H1 (cell line): ENCODE measurements around the gene C9orf152. TPM values are rescaled to one million over a fixed set of nuclear protein-coding genes. Genes with fewer than 3 reads are reported as not detected.

ENCODE experiments used
- CTCF ChIA-PET: fragments of 300-600 bp; sonication (Branson Sonifier 250); formaldehyde crosslinking; loops from one replicate; lab custom pipeline; 2021; ENCODE audit not compliant: partially characterized antibody; lab: Charles Lee
- POLR2A ChIA-PET: fragments of 300-600 bp; sonication (Branson Sonifier 250); formaldehyde crosslinking; loops from one replicate; lab custom pipeline; 2021; ENCODE audit warnings: inconsistent platforms; ENCODE audit not compliant: partially characterized antibody; lab: Charles Lee
- DNase-seq, 2 experiments: peaks; one replicate each; pipeline versions ENCODE4 v3.0.0 to v3.0.0-alpha.2; 2010 to 2022; ENCODE audit warnings: low spot score in 2 of 2, low read depth in 1 of 2, mixed read lengths in 1 of 2
- FAIRE-seq: peaks from 2 replicates; lab custom pipeline; 2011; peaks lifted over from hg19 to GRCh38; lab: Jason Lieb, UNC
- H2AFZ ChIP-seq: 2 replicates; pipeline ENCODE4 v1.8.1; 2012; ENCODE audit warnings: low read length, inconsistent platforms
- H2AK5ac ChIP-seq: 2 replicates; pipeline ENCODE4 v1.6.1; 2013; ENCODE audit warnings: low read depth, low read length
- H2BK120ac ChIP-seq: replicated peaks from 2 replicates; pipeline ENCODE3; 2013; ENCODE audit warnings: low read depth, low read length, inconsistent platforms
- H2BK12ac ChIP-seq: 2 replicates; pipeline ENCODE4 v1.6.1; 2013; ENCODE audit warnings: low read depth, low read length
- H2BK15ac ChIP-seq: 2 replicates; pipeline ENCODE4 v1.6.1; 2013; ENCODE audit warnings: low read length
- H2BK20ac ChIP-seq: 2 replicates; pipeline ENCODE4 v1.6.1; 2013; ENCODE audit warnings: low read length
- H2BK5ac ChIP-seq: 2 replicates; pipeline ENCODE4 v1.6.1; 2013; ENCODE audit warnings: low read depth, low read length
- H3K14ac ChIP-seq: 2 replicates; pipeline ENCODE4 v1.6.1; 2013; ENCODE audit warnings: inconsistent platforms; ENCODE audit not compliant: insufficient read length
- H3K18ac ChIP-seq: 2 replicates; pipeline ENCODE4 v1.6.1; 2013; ENCODE audit warnings: low read length; ENCODE audit errors: extremely low read depth
- H3K23ac ChIP-seq: 2 replicates; pipeline ENCODE4 v1.6.1; 2013; ENCODE audit warnings: inconsistent platforms; ENCODE audit not compliant: insufficient read length
- H3K23me2 ChIP-seq: 2 replicates; pipeline ENCODE4 v1.6.1; 2013; ENCODE audit warnings: low read depth, low read length
- H3K27ac ChIP-seq: 2 replicates; pipeline ENCODE4 v1.6.1; 2011; ENCODE audit warnings: low read depth, low read length, inconsistent platforms
- H3K27me3 ChIP-seq, 4 experiments: replicated peaks in 1 of 4; 1 replicate in 1 of 4; 2 replicates in 3 of 4; pipeline versions ENCODE4 v1.6.1 to v1.8.1; 2011 to 2013; ENCODE audit warnings: low read length in 3 of 4, mild to moderate bottlenecking in 3 of 4, inconsistent platforms in 2 of 4, mixed read lengths in 2 of 4, moderate library complexity in 1 of 4; ENCODE audit not compliant: control insufficient read depth in 3 of 4, insufficient read depth in 3 of 4; ENCODE audit errors: extremely low read depth in 1 of 4
- H3K36me3 ChIP-seq, 4 experiments: 2 replicates each; pipeline versions ENCODE4 v1.6.1 to v1.8.1; 2011 to 2013; ENCODE audit warnings: mild to moderate bottlenecking in 4 of 4, low read length in 3 of 4, moderate library complexity in 2 of 4, control low read depth in 1 of 4, inconsistent platforms in 1 of 4; ENCODE audit not compliant: insufficient read depth in 4 of 4, control insufficient read depth in 2 of 4
- H3K4ac ChIP-seq: replicated peaks from 2 replicates; pipeline ENCODE3; 2013; ENCODE audit warnings: low read length, low read depth, mixed read lengths, inconsistent platforms; ENCODE audit not compliant: insufficient read length
- H3K4me1 ChIP-seq, 4 experiments: replicated peaks in 1 of 4; 1 replicate in 1 of 4; 2 replicates in 3 of 4; pipeline versions ENCODE4 v1.6.1 to v1.8.1; 2011 to 2013; ENCODE audit warnings: low read length in 3 of 4, inconsistent platforms in 2 of 4, mixed read lengths in 1 of 4; ENCODE audit not compliant: insufficient read depth in 4 of 4, control insufficient read depth in 3 of 4
- H3K4me2 ChIP-seq, 2 experiments: 2 replicates each; pipeline versions ENCODE4 v1.6.1 to v1.8.1; 2011 to 2013; ENCODE audit warnings: low read depth in 2 of 2, low read length in 2 of 2, control low read depth in 1 of 2, inconsistent platforms in 1 of 2, mild to moderate bottlenecking in 1 of 2; ENCODE audit not compliant: insufficient read depth in 1 of 2
- H3K4me3 ChIP-seq, 4 experiments: fragments of 200-600, 300-600 bp in 1 of 4; sonication (generic), shearing (Covaris generic), sonication (Bioruptor Twin) in 1 of 4; 2 replicates each; pipeline versions ENCODE4 v1.5.1 to v1.8.1; 2011 to 2016; ENCODE audit warnings: low read length in 4 of 4, low read depth in 3 of 4, control low read depth in 2 of 4, inconsistent platforms in 2 of 4, mild to moderate bottlenecking in 2 of 4, mixed read lengths in 1 of 4, moderate library complexity in 1 of 4; ENCODE audit not compliant: insufficient read depth in 2 of 4; ENCODE audit errors: extremely low read depth in 1 of 4
- H3K56ac ChIP-seq: replicated peaks from 2 replicates; pipeline ENCODE3; 2013; ENCODE audit warnings: low read depth, mild to moderate bottlenecking, mixed read lengths, low read length, inconsistent platforms; ENCODE audit not compliant: insufficient read length
- H3K79me1 ChIP-seq: 2 replicates; pipeline ENCODE4 v1.6.1; 2013; ENCODE audit warnings: low read depth, low read length, control low read depth
- H3K79me2 ChIP-seq, 2 experiments: 2 replicates each; pipeline versions ENCODE4 v1.6.1 to v1.8.1; 2012 to 2013; ENCODE audit warnings: low read length in 2 of 2, mild to moderate bottlenecking in 2 of 2, inconsistent platforms in 1 of 2; ENCODE audit not compliant: insufficient read depth in 2 of 2, control insufficient read depth in 1 of 2
- H3K9ac ChIP-seq, 4 experiments: replicated peaks in 1 of 4; 1 replicate in 1 of 4; 2 replicates in 3 of 4; pipeline versions ENCODE4 v1.6.1 to v1.8.1; 2011 to 2013; ENCODE audit warnings: low read depth in 3 of 4, low read length in 3 of 4, control low read depth in 2 of 4, mild to moderate bottlenecking in 2 of 4, moderate library complexity in 2 of 4, inconsistent platforms in 1 of 4; ENCODE audit errors: extremely low read depth in 1 of 4
- H3K9me3 ChIP-seq, 2 experiments: 2 replicates each; pipeline versions ENCODE4 v1.6.1 to v1.8.1; 2012 to 2013; ENCODE audit warnings: mild to moderate bottlenecking in 2 of 2, moderate library complexity in 2 of 2, control low read depth in 1 of 2, inconsistent platforms in 1 of 2, low read depth in 1 of 2, low read length in 1 of 2, mixed read lengths in 1 of 2; ENCODE audit not compliant: insufficient read depth in 2 of 2
- H4K20me1 ChIP-seq, 2 experiments: replicated peaks in 1 of 2; 2 replicates each; pipeline versions ENCODE3 to v1.8.1; 2011 to 2013; ENCODE audit warnings: inconsistent platforms in 2 of 2, low read length in 2 of 2, mild to moderate bottlenecking in 1 of 2; ENCODE audit not compliant: insufficient read depth in 2 of 2, control insufficient read depth in 1 of 2
- H4K5ac ChIP-seq: 2 replicates; pipeline ENCODE4 v1.6.1; 2013; ENCODE audit warnings: low read length, low read depth, mixed read lengths, inconsistent platforms; ENCODE audit not compliant: insufficient read length
- H4K8ac ChIP-seq: 2 replicates; pipeline ENCODE4 v1.8.0; 2013; ENCODE audit warnings: mild to moderate bottlenecking, moderate library complexity, low read length, inconsistent platforms; ENCODE audit not compliant: insufficient read depth; ENCODE audit errors: extremely low read depth
- H4K91ac ChIP-seq: replicated peaks from 2 replicates; pipeline ENCODE3; 2013; ENCODE audit warnings: low read length, mixed read lengths, inconsistent platforms; ENCODE audit not compliant: insufficient read length
- ASH2L ChIP-seq: fragments of 200-600, 300-600 bp; sonication (generic); IDR thresholded peaks from one replicate; pipeline ENCODE4 v1.7.1; 2017; ENCODE audit warnings: low read length
- BCL11A ChIP-seq, 2 experiments: IDR thresholded peaks; one replicate each; pipeline ENCODE4 v1.6.1; 2011; ENCODE audit warnings: low read depth in 2 of 2, low read length in 2 of 2, mild to moderate bottlenecking in 2 of 2
- CBX5 ChIP-seq: fragments of 300-800, 300-1000 bp; sonication (generic); IDR thresholded peaks from 2 replicates; pipeline ENCODE4 v1.7.1; 2016; ENCODE audit warnings: antibody characterized with exemption, low read length, low read depth
- CBX8 ChIP-seq: fragments of 300-800, 300-1000 bp; sonication (generic); IDR thresholded peaks from 2 replicates; pipeline ENCODE4 v1.7.1; 2016; ENCODE audit warnings: low read depth, low read length, borderline replicate concordance
- CHD2 ChIP-seq: IDR thresholded peaks from 2 replicates; pipeline ENCODE4 v1.6.1; 2012; ENCODE audit warnings: low read length, improper control_type of control experiment
- JUND ChIP-seq: IDR thresholded peaks from 2 replicates; pipeline ENCODE4 v1.6.1; 2011; ENCODE audit warnings: mild to moderate bottlenecking, improper control_type of control experiment, low read length
- RBBP5 ChIP-seq: IDR thresholded peaks from 2 replicates; pipeline ENCODE4 v1.7.1; 2012; ENCODE audit warnings: low read depth, mild to moderate bottlenecking, inconsistent platforms, low read length, moderate library complexity, borderline replicate concordance
- RNF2 ChIP-seq: fragments of 200-900, 300-1000 bp; sonication (generic); IDR thresholded peaks from 2 replicates; pipeline ENCODE4 v1.7.1; 2016; ENCODE audit warnings: borderline replicate concordance, low read depth, mild to moderate bottlenecking, antibody characterized with exemption, low read length; ENCODE audit not compliant: poor library complexity, severe bottlenecking; ENCODE audit errors: missing control alignments
- SAP30 ChIP-seq: fragments of 300-600 bp; sonication (generic); IDR thresholded peaks from 2 replicates; pipeline ENCODE4 v1.7.1; 2012; ENCODE audit warnings: low read length, moderate library complexity, mild to moderate bottlenecking, inconsistent platforms; ENCODE audit not compliant: insufficient read depth, insufficient replicate concordance
- SP4 ChIP-seq: IDR thresholded peaks from 2 replicates; pipeline ENCODE4 v1.6.1; 2012; ENCODE audit warnings: low read length, inconsistent platforms
- SUZ12 ChIP-seq: fragments of 200-600 bp; sonication (generic); IDR thresholded peaks from 2 replicates; pipeline ENCODE4 v1.6.1; 2012; ENCODE audit warnings: mild to moderate bottlenecking, inconsistent platforms, low read length, moderate library complexity, mixed read lengths
- TAF7 ChIP-seq: optimal IDR thresholded peaks from 2 replicates; pipeline ENCODE3; 2011; ENCODE audit warnings: low read depth, mild to moderate bottlenecking, inconsistent platforms, low read length, moderate library complexity, borderline replicate concordance
- WGBS, 2 experiments: shearing (Covaris generic) in 1 of 2; methylation state at CpG; one replicate each; pipeline versions ENCODE4 v1.1.6 to v1.1.7; 2013 to 2015; ENCODE audit warnings: low lambda C conversion rate in 2 of 2, mixed read lengths in 2 of 2, inconsistent platforms in 1 of 2, low coverage in 1 of 2, missing lambda C conversion rate in 1 of 2; ENCODE audit not compliant: insufficient replicate concordance in 2 of 2, insufficient coverage in 1 of 2, insufficient read length in 1 of 2; ENCODE audit errors: extremely low coverage in 1 of 2, missing lambda C conversion rate in 1 of 2; 5-methylcytosine and 5-hydroxymethylcytosine counted together
- long read RNA-seq, 2 experiments: library from RNA in 1 of 2; library from capped mRNA in 1 of 2; stranded (forward); transcript quantifications; one replicate each; pipeline ENCODE4 v2.0.0, GENCODE V29; 2021; ENCODE audit warnings: inconsistent platforms in 1 of 2
- polyA minus RNA-seq, 3 experiments: library from RNA; depleted of rRNA, polyadenylated mRNA; stranded (reverse); fragments of >200 nt; gene quantifications; 1 replicate in 2 of 3; 2 replicates in 1 of 3; pipeline ENCODE4 v1.2.3, GENCODE V29; 2011
- polyA plus RNA-seq, 7 experiments: library from polyadenylated mRNA; depleted of rRNA in 3 of 7; stranded (reverse) in 5 of 7; unstranded in 2 of 7; fragments of >200 nt in 5 of 7; fragments of 200-250 nt in 2 of 7; gene quantifications; 1 replicate in 5 of 7; 2 replicates in 1 of 7; 4 replicates in 1 of 7; pipeline versions ENCODE4 v1.2.1 to v1.2.3, GENCODE V29; 2011 to 2013; ENCODE audit warnings: missing spikeins in 2 of 7, mixed read lengths in 2 of 7
- total RNA-seq: library from RNA; stranded (reverse); fragmentation: NEBNext Ultra II Directional; extraction: Animal tissue kit (Norgen Biotek cat#: 25700); gene quantifications from 2 replicates; pipeline ENCODE4 v1.2.1, GENCODE V29; 2021

C9orf152 gene
- total RNA-seq (not detected in 2 replicates), polyA plus RNA-seq (2011; rRNA removed) (not detected in 2 replicates), polyA minus RNA-seq (2011; rRNA and poly(A)+ RNA removed) (not detected in 2 replicates)
- polyA plus RNA-seq (2011; cell fraction: cytosol; rRNA removed): not detected
- polyA plus RNA-seq (2011; cell fraction: nucleus; rRNA removed): not detected
- not detected in 4 replicates for polyA plus RNA-seq (2012, experiment 1 of 2)
- polyA plus RNA-seq (2012, experiment 2 of 2): not detected
- not detected for polyA plus RNA-seq (2013, experiment 1 of 2)
- not detected for polyA plus RNA-seq (2013, experiment 2 of 2)
- not detected for polyA minus RNA-seq (2011; cell fraction: cytosol; rRNA and poly(A)+ RNA removed)
- not detected for polyA minus RNA-seq (2011; cell fraction: nucleus; rRNA and poly(A)+ RNA removed)
- long read RNA-seq, experiment 1: 0 reads
- long read RNA-seq, experiment 2: 0 reads

- Histone ChIP-seq H3K4me2 (no peak within 1 kb of the TSS), H3K4ac (no peak within 1 kb of the TSS), H2BK15ac (no peak within 1 kb of the TSS), H3K79me1 (no peaks in the 10 kb centered on the region), H3K9ac (no peak within 1 kb of the TSS), H2BK12ac (no peak within 1 kb of the TSS), H4K8ac (peak within 1 kb of the TSS; percentile 20; the same call in 1 of the 2 replicates), H3K18ac (no peak within 1 kb of the TSS), H3K27me3 (no peaks in the 10 kb centered on the region), H3K9me3 (0 out of 4 replicates have a peak, but pooled peaks cover 0 to 2% of the 10 kb centered on the region in 2 experiments), H3K4me1 (peaks cover 0 to 3% (median 0%) of the 10 kb centered on the region in 4 experiments; a peak in 2 of 7 replicates), H4K91ac (no peak within 1 kb of the TSS), H3K79me2 (no peaks in the 10 kb centered on the region), H3K56ac (no peak within 1 kb of the TSS), H2AK5ac (no peak within 1 kb of the TSS), H2BK120ac (no peak within 1 kb of the TSS), H2AFZ (no peak within 1 kb of the TSS; the same call in 1 of the 2 replicates), H2BK5ac (no peak within 1 kb of the TSS), H3K4me3 (no peak within 1 kb of the TSS), H4K20me1 (no peaks in the 10 kb centered on the region), H3K14ac (no peak within 1 kb of the TSS), H3K23me2 (no peaks in the 10 kb centered on the region), H3K27ac (no peak within 1 kb of the TSS), H3K23ac (no peak within 1 kb of the TSS), H4K5ac (no peak within 1 kb of the TSS), H2BK20ac (no peak within 1 kb of the TSS), H3K36me3 (no peaks in the 10 kb centered on the region)
- POLR2A ChIA-PET: interaction anchor here (1.0 to 1.1 kb wide), 2 partner anchors 48 to 1126 kb away, joined by 3 read pairs; partner anchors contain the start of gene TXN
- 93% methylated on average over 9 of the region's 9 CpGs; no CpG with 5 or more reads in 1 of the 2 experiments for WGBS, 2 experiments
- FAIRE-seq (no peak), DNase-seq (no peak)
- CTCF ChIA-PET: interaction anchor here (0.6 to 5.6 kb wide), 3 partner anchors 10 to 386 kb away, joined by 3 to 42 read pairs (median 14); no protein-coding TSS in a partner anchor
- TF ChIP-seq SAP30: no peak
- no peak for TF ChIP-seq CBX5
- TF ChIP-seq TAF7: no peak
- TF ChIP-seq ASH2L: no peak
- TF ChIP-seq CBX8: no peak
- TF ChIP-seq SUZ12: no peak
- no peak for TF ChIP-seq SP4
- TF ChIP-seq JUND: no peak
- TF ChIP-seq BCL11A (IDR thresholded peaks at IDR 0.05; ENCODE audit: low read depth in 2 of 2, low read length in 2 of 2): no peak
- no peak for TF ChIP-seq RNF2
- TF ChIP-seq RBBP5: no peak
- no peak for TF ChIP-seq CHD2
Observed at GRCh38 chr9:110208031-110208430, at the start of gene C9orf152. Gene C9orf152 (minus strand): TSS chr9:110208159. CDS start chr9:110207579, 580 bp downstream.
